Central memory CD4-positive, alpha-beta T cell (primary cell): Measurements from ENCODE around the gene GCSH.
"Not testable (repeated sequence)": the region's sequence is repeated elsewhere in the genome, so short reads cannot be mapped to it uniquely, and the experiment has no call there.

Experiments used
- DNase-seq: peaks from one replicate; pipeline ENCODE4 v3.0.0; 2022
- total RNA-seq, 3 experiments: gene quantifications; one replicate each; lab custom pipeline; 2026; lab: John Stamatoyannopoulos, UW

The GCSH gene
- total RNA-seq: 0.71 to 0.96 (median 0.82) reads per million in 3 experiments

DNA sequence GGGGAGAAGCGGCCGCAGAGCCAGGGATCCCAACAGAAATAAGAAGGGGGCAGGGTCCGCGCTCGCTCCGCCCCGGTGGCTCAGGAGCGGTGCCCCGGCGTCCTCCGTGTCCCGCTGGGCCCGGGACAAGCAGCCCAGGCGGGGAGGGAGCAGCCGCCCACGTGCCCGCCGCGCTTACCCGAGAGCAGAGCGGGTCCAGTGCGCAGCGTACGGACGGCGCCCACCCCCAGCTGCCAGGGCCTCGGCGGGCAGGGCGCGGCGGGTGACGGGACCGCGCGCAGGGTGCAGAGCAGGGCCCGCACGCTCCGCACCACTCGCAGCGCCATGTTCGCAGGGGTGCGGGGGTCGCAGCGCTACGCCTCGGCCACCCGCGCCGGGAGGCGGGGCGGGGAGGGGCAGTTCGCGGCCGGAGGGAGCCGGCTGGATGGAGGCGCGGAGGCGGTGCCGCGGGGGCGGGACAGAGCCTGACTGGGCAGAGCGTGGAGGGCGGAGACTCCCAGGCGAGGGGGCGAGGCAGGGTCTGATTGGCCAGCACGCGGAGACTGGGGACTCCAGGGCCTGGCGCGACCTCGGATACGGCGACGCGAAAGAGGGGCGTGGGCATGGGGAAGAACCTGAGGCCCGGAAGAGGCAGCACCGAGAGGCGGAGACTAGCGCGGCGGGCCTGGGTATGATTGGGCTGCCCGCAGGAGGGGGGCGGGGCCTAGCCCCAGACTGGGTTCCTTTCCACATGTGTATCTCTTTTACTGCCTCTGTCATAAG is at the start of gene GCSH:
Gene GCSH (minus strand): TSS at position 443 of the 762 bp plus-strand sequence. CDS start 117 bp downstream, at position 326.
- DNase-seq: peak; percentile 98

DNA sequence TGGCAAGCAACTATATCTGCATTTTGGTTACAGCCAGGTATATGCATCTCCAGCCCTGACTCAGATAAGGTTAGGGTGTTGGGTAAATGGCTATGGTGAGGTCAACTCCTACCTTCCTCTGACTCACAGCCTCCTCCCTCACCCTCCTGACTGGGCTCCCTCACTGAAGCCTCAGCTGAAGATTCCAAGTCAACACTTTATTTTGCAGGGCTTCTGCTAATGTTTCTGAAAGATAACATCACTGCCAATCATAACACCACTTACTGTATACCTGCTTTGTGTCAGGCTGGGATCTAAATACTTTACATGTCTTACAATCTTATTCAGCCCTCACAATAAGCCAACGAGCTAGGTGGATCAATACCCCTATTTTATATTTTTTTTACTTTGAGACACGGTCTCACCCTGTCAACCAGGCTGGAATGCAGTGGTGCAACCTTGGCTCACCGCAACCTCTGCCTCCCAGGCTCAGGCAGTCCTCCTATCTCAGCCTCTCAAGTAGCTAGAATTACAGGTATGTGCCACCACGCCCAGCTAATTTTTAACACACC is 47.8 kb upstream of the GCSH start:
- no peak for DNase-seq

DNA sequence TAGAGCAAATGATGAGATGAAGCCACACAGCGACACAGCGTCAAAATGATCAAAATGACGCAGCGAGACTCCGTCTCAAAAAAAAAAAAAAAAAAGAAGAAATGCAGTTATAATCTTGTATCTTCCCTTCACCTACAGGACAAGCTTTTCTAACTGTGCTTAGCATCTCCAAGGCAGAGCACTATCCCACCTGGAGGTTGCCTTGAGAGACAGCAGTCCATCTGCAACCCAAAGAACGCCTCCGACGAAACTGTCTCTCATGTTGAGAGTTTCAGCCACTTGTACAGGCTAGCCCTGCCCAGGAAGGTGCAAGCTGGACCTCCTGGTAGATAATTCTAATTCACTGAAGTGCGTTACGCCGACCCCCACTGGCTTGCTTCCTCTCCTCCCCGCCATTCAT is 46.7 kb upstream of the GCSH start:
- no peak for DNase-seq

- DNase-seq: no peak
These were observed 45.0 kb upstream of the GCSH start for GRCh38 chr16:81140930-81141780.

DNA sequence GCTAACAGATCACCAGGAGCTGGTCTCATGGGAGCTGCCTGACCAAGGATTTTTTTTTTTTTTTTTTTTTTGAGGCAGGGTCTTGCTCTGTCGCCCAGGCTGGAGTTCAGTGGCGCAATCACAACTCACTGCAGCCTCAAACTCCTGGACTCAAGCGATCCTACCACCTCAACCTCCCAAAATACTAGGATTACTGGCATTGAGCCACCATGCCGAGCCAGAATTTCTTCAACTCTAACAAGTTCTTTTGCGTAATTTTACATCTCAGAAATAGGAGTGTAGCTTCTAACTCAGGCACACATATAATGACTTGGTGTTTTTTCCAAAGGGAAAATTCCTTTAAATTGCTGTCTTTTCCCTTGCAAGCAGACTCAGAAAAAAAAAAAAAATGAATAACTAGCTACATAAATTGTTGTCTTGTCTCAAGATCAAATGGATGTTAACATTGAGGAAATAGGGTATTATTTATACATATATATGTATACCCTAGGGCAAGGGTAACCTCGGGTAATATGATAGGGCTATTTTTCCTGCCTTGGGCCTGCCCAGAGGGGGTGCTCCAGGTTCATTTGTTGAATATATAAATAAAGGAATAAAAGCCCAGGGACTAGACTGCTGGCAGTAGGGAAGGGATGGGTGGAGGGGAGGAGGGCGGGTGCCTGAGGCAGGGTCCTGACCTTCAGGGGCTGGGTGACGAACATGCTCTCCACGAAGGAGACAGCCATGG is 42.8 kb upstream of the GCSH start:
- no peak for DNase-seq

- DNase-seq: no peak
These were observed 41.6 kb upstream of the GCSH start for GRCh38 chr16:81137754-81138153.

- no peak for DNase-seq
These were observed 40.5 kb upstream of the GCSH start for GRCh38 chr16:81136390-81137335.

- DNase-seq: no peak
These were observed 33.9 kb upstream of the GCSH start for GRCh38 chr16:81130126-81130525.

DNA sequence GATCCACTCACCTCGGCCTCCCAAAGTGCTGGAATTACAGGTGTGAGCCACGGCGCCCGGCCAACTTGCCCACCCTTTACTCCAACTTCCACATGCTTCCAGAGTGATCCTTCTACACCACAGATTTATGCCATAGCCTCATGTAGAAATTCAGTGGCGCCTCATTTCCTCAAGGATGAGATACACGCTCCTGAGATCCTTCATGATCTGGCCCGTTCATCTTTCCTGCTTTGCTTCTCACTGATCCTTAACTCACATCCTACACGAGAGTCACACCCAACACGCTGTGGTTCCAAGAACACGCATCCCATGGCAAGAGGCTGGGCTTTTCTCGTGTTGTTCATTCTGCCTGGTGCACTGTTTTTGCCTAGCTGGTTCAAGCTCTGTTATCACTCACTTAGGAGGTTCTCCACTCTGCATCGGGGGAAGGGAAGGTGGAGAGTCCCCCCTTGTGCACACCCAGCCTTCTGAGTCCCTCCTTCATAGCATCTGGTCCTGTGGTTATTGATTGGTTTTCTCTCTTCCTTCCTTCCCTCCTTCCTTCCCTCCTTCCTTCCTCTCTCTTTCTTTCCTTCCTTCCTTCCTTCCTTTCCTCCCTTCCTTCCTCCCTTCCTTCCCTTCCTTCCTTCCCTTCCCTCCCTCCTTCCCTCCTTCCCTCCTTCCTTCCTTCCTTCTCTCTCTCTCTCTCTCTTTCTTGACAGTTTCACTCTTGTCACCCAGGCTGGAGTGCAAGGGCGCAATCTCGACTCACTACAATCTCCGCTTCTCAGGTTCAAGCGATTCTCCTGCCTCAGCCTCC is 32.7 kb upstream of the GCSH start:
- no peak for DNase-seq

- no peak for DNase-seq
These were observed 30.9 kb upstream of the GCSH start for GRCh38 chr16:81127051-81127450.

DNA sequence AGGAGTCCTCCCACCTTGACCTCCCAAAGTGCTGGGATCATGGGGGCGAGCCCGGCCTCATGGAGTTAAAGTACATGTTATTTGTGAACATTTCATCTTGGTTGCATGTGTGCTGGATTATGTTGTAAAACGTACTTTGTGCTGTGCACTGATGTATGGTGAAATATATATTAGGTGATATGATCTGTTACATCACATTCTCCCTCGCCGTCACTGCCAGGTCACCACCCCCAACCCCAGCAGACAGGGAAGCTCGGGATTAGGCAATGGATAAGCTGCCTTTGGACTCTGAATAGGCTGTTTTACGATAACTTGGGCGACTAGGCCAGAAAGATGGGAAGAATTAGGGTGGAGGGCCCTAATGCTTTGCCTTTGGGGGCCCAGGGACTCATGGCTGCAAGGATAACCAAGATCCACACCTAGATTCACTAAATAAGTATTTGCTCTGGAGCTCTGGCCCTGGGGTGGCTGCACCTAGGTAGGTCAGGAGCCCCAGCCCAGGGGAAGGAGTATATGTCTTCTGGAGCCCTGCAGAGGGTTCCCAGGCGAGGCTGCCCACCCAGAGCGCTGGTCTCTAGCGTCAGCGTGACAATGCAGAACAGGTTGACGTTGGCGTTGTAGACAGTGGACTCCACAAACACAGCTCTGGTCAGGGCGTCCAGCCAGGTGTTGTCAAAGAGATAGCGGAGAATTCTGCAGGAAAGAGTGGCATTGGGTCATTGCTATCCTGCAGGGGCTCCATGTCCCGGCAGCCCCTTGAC is 27.1 kb upstream of the GCSH start:
- no peak for DNase-seq

DNA sequence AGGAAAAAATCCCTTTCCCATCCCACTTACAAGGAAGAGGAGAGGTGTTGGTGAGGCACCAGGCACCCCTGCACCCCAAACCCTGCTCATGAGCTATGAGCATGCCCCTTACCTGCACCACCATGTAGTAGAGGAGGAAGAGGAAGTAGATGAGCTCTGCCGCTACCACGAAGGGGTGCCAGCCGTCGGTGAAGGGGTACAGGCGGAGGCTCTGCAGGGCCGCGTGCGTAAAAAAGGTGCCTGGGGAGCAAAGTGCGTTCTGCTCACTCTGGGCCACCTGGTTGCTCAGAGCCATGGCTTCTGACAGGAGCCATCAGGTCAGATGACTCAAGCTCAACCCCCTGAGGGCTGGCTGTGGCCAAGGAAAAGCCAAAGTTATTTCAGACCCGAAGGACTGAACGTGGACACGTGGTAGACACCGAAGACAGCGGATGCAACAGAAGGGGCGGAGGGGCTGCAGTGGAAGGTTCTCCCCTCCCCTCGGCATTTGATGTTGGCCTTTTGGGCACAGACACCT is 25.3 kb upstream of the GCSH start:
- no peak for DNase-seq

GRCh38 chr16:81117436-81117835 is 21.2 kb upstream of the GCSH start:
- no peak for DNase-seq

DNA sequence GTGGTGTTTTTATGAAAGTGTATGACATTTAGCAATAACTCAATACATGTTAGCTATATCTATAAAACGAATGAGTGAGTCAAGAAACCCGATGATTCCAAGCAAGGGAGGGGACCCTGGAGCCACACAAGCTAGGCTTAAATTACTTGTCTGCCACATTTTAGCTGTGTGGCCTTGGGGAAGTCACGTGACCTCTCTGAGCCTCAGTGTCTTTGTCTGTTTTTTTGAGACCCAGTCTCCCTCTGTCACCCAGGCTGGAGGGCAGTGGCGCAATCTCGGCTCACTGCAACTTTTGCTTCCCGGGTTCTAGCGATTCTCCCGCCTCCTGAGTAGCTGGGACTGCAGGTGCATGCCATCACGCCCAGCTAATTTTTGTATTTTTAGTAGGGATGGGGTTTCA is 20.1 kb upstream of the GCSH start:
- DNase-seq: no peak

GRCh38 chr16:81112453-81112852 is 16.3 kb upstream of the GCSH start:
- DNase-seq: no peak

GRCh38 chr16:81109274-81109673 is 13.1 kb upstream of the GCSH start:
- DNase-seq: not testable (repeated sequence)

DNA sequence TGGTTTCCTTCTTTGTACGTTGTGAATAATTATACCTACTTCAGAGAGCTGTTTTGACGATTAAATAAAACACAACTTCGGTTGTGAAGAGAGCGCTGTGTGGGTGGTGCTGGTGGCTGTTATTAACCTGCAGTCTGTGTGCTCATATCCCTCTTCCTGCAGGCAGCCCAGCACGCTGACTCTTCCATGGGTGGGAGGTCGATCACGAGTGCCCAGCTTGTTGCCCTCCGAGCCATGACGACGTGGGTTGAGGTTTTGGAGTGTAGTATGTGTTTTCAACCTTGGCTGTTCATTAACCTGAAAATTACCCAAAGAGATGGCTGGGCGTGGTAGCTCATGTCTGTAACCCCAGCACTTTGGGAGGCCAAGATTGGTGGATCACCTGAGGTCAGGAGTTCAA is 11.3 kb upstream of the GCSH start:
- DNase-seq: no peak

GRCh38 chr16:81106826-81107503 is 10.8 kb upstream of the GCSH start:
- DNase-seq: no peak

- DNase-seq: no peak
These were observed 9.8 kb upstream of the GCSH start for GRCh38 chr16:81105946-81106345.
